H1 (cell line): ENCODE measurements around the gene MRPS30. TPM values are rescaled to one million over a fixed set of nuclear protein-coding genes. Genes with fewer than 3 reads are reported as not detected.

Experiments
- CTCF ChIA-PET: fragments of 300-600 bp; sonication (Branson Sonifier 250); formaldehyde crosslinking; loops from one replicate; lab custom pipeline; 2021; ENCODE audit not compliant: partially characterized antibody; lab: Charles Lee
- POLR2A ChIA-PET: fragments of 300-600 bp; sonication (Branson Sonifier 250); formaldehyde crosslinking; loops from one replicate; lab custom pipeline; 2021; ENCODE audit warnings: inconsistent platforms; ENCODE audit not compliant: partially characterized antibody; lab: Charles Lee
- DNase-seq, 2 experiments: peaks; one replicate each; pipeline versions ENCODE4 v3.0.0 to v3.0.0-alpha.2; 2010 to 2022; ENCODE audit warnings: low spot score in 2 of 2, low read depth in 1 of 2, mixed read lengths in 1 of 2
- FAIRE-seq: peaks from 2 replicates; lab custom pipeline; 2011; peaks lifted over from hg19 to GRCh38; lab: Jason Lieb, UNC
- H2AFZ ChIP-seq: 2 replicates; pipeline ENCODE4 v1.8.1; 2012; ENCODE audit warnings: low read length, inconsistent platforms
- H2AK5ac ChIP-seq: 2 replicates; pipeline ENCODE4 v1.6.1; 2013; ENCODE audit warnings: low read depth, low read length
- H2BK120ac ChIP-seq: replicated peaks from 2 replicates; pipeline ENCODE3; 2013; ENCODE audit warnings: low read depth, low read length, inconsistent platforms
- H2BK12ac ChIP-seq: 2 replicates; pipeline ENCODE4 v1.6.1; 2013; ENCODE audit warnings: low read depth, low read length
- H2BK15ac ChIP-seq: 2 replicates; pipeline ENCODE4 v1.6.1; 2013; ENCODE audit warnings: low read length
- H2BK20ac ChIP-seq: 2 replicates; pipeline ENCODE4 v1.6.1; 2013; ENCODE audit warnings: low read length
- H2BK5ac ChIP-seq: 2 replicates; pipeline ENCODE4 v1.6.1; 2013; ENCODE audit warnings: low read depth, low read length
- H3K14ac ChIP-seq: 2 replicates; pipeline ENCODE4 v1.6.1; 2013; ENCODE audit warnings: inconsistent platforms; ENCODE audit not compliant: insufficient read length
- H3K18ac ChIP-seq: 2 replicates; pipeline ENCODE4 v1.6.1; 2013; ENCODE audit warnings: low read length; ENCODE audit errors: extremely low read depth
- H3K23ac ChIP-seq: 2 replicates; pipeline ENCODE4 v1.6.1; 2013; ENCODE audit warnings: inconsistent platforms; ENCODE audit not compliant: insufficient read length
- H3K23me2 ChIP-seq: 2 replicates; pipeline ENCODE4 v1.6.1; 2013; ENCODE audit warnings: low read depth, low read length
- H3K27ac ChIP-seq: 2 replicates; pipeline ENCODE4 v1.6.1; 2011; ENCODE audit warnings: low read depth, low read length, inconsistent platforms
- H3K27me3 ChIP-seq, 4 experiments: replicated peaks in 1 of 4; 1 replicate in 1 of 4; 2 replicates in 3 of 4; pipeline versions ENCODE4 v1.6.1 to v1.8.1; 2011 to 2013; ENCODE audit warnings: low read length in 3 of 4, mild to moderate bottlenecking in 3 of 4, inconsistent platforms in 2 of 4, mixed read lengths in 2 of 4, moderate library complexity in 1 of 4; ENCODE audit not compliant: control insufficient read depth in 3 of 4, insufficient read depth in 3 of 4; ENCODE audit errors: extremely low read depth in 1 of 4
- H3K36me3 ChIP-seq, 4 experiments: 2 replicates each; pipeline versions ENCODE4 v1.6.1 to v1.8.1; 2011 to 2013; ENCODE audit warnings: mild to moderate bottlenecking in 4 of 4, low read length in 3 of 4, moderate library complexity in 2 of 4, control low read depth in 1 of 4, inconsistent platforms in 1 of 4; ENCODE audit not compliant: insufficient read depth in 4 of 4, control insufficient read depth in 2 of 4
- H3K4ac ChIP-seq: replicated peaks from 2 replicates; pipeline ENCODE3; 2013; ENCODE audit warnings: low read length, low read depth, mixed read lengths, inconsistent platforms; ENCODE audit not compliant: insufficient read length
- H3K4me1 ChIP-seq, 4 experiments: replicated peaks in 1 of 4; 1 replicate in 1 of 4; 2 replicates in 3 of 4; pipeline versions ENCODE4 v1.6.1 to v1.8.1; 2011 to 2013; ENCODE audit warnings: low read length in 3 of 4, inconsistent platforms in 2 of 4, mixed read lengths in 1 of 4; ENCODE audit not compliant: insufficient read depth in 4 of 4, control insufficient read depth in 3 of 4
- H3K4me2 ChIP-seq, 2 experiments: 2 replicates each; pipeline versions ENCODE4 v1.6.1 to v1.8.1; 2011 to 2013; ENCODE audit warnings: low read depth in 2 of 2, low read length in 2 of 2, control low read depth in 1 of 2, inconsistent platforms in 1 of 2, mild to moderate bottlenecking in 1 of 2; ENCODE audit not compliant: insufficient read depth in 1 of 2
- H3K4me3 ChIP-seq, 4 experiments: fragments of 200-600, 300-600 bp in 1 of 4; sonication (generic), shearing (Covaris generic), sonication (Bioruptor Twin) in 1 of 4; 2 replicates each; pipeline versions ENCODE4 v1.5.1 to v1.8.1; 2011 to 2016; ENCODE audit warnings: low read length in 4 of 4, low read depth in 3 of 4, control low read depth in 2 of 4, inconsistent platforms in 2 of 4, mild to moderate bottlenecking in 2 of 4, mixed read lengths in 1 of 4, moderate library complexity in 1 of 4; ENCODE audit not compliant: insufficient read depth in 2 of 4; ENCODE audit errors: extremely low read depth in 1 of 4
- H3K56ac ChIP-seq: replicated peaks from 2 replicates; pipeline ENCODE3; 2013; ENCODE audit warnings: low read depth, mild to moderate bottlenecking, mixed read lengths, low read length, inconsistent platforms; ENCODE audit not compliant: insufficient read length
- H3K79me1 ChIP-seq: 2 replicates; pipeline ENCODE4 v1.6.1; 2013; ENCODE audit warnings: low read depth, low read length, control low read depth
- H3K79me2 ChIP-seq, 2 experiments: 2 replicates each; pipeline versions ENCODE4 v1.6.1 to v1.8.1; 2012 to 2013; ENCODE audit warnings: low read length in 2 of 2, mild to moderate bottlenecking in 2 of 2, inconsistent platforms in 1 of 2; ENCODE audit not compliant: insufficient read depth in 2 of 2, control insufficient read depth in 1 of 2
- H3K9ac ChIP-seq, 4 experiments: replicated peaks in 1 of 4; 1 replicate in 1 of 4; 2 replicates in 3 of 4; pipeline versions ENCODE4 v1.6.1 to v1.8.1; 2011 to 2013; ENCODE audit warnings: low read depth in 3 of 4, low read length in 3 of 4, control low read depth in 2 of 4, mild to moderate bottlenecking in 2 of 4, moderate library complexity in 2 of 4, inconsistent platforms in 1 of 4; ENCODE audit errors: extremely low read depth in 1 of 4
- H3K9me3 ChIP-seq, 2 experiments: 2 replicates each; pipeline versions ENCODE4 v1.6.1 to v1.8.1; 2012 to 2013; ENCODE audit warnings: mild to moderate bottlenecking in 2 of 2, moderate library complexity in 2 of 2, control low read depth in 1 of 2, inconsistent platforms in 1 of 2, low read depth in 1 of 2, low read length in 1 of 2, mixed read lengths in 1 of 2; ENCODE audit not compliant: insufficient read depth in 2 of 2
- H4K20me1 ChIP-seq, 2 experiments: replicated peaks in 1 of 2; 2 replicates each; pipeline versions ENCODE3 to v1.8.1; 2011 to 2013; ENCODE audit warnings: inconsistent platforms in 2 of 2, low read length in 2 of 2, mild to moderate bottlenecking in 1 of 2; ENCODE audit not compliant: insufficient read depth in 2 of 2, control insufficient read depth in 1 of 2
- H4K5ac ChIP-seq: 2 replicates; pipeline ENCODE4 v1.6.1; 2013; ENCODE audit warnings: low read length, low read depth, mixed read lengths, inconsistent platforms; ENCODE audit not compliant: insufficient read length
- H4K8ac ChIP-seq: 2 replicates; pipeline ENCODE4 v1.8.0; 2013; ENCODE audit warnings: mild to moderate bottlenecking, moderate library complexity, low read length, inconsistent platforms; ENCODE audit not compliant: insufficient read depth; ENCODE audit errors: extremely low read depth
- H4K91ac ChIP-seq: replicated peaks from 2 replicates; pipeline ENCODE3; 2013; ENCODE audit warnings: low read length, mixed read lengths, inconsistent platforms; ENCODE audit not compliant: insufficient read length
- BCL11A ChIP-seq, 2 experiments: IDR thresholded peaks; one replicate each; pipeline ENCODE4 v1.6.1; 2011; ENCODE audit warnings: low read depth in 2 of 2, low read length in 2 of 2, mild to moderate bottlenecking in 2 of 2
- KDM1A ChIP-seq: fragments of 200-600, 300-600 bp; sonication (generic); IDR thresholded peaks from 2 replicates; pipeline ENCODE4 v1.7.1; 2016; ENCODE audit warnings: mild to moderate bottlenecking, low read length, borderline replicate concordance
- RXRA ChIP-seq: IDR thresholded peaks from 2 replicates; pipeline ENCODE4 v1.6.1; 2011; ENCODE audit warnings: low read depth, mild to moderate bottlenecking, low read length, moderate library complexity; ENCODE audit not compliant: insufficient read depth
- WGBS, 2 experiments: shearing (Covaris generic) in 1 of 2; methylation state at CpG; one replicate each; pipeline versions ENCODE4 v1.1.6 to v1.1.7; 2013 to 2015; ENCODE audit warnings: low lambda C conversion rate in 2 of 2, mixed read lengths in 2 of 2, inconsistent platforms in 1 of 2, low coverage in 1 of 2, missing lambda C conversion rate in 1 of 2; ENCODE audit not compliant: insufficient replicate concordance in 2 of 2, insufficient coverage in 1 of 2, insufficient read length in 1 of 2; ENCODE audit errors: extremely low coverage in 1 of 2, missing lambda C conversion rate in 1 of 2; 5-methylcytosine and 5-hydroxymethylcytosine counted together
- polyA plus RNA-seq, 7 experiments: library from polyadenylated mRNA; depleted of rRNA in 3 of 7; stranded (reverse) in 5 of 7; unstranded in 2 of 7; fragments of >200 nt in 5 of 7; fragments of 200-250 nt in 2 of 7; gene quantifications; 1 replicate in 5 of 7; 2 replicates in 1 of 7; 4 replicates in 1 of 7; pipeline versions ENCODE4 v1.2.1 to v1.2.3, GENCODE V29; 2011 to 2013; ENCODE audit warnings: missing spikeins in 2 of 7, mixed read lengths in 2 of 7
- total RNA-seq: library from RNA; stranded (reverse); fragmentation: NEBNext Ultra II Directional; extraction: Animal tissue kit (Norgen Biotek cat#: 25700); gene quantifications from 2 replicates; pipeline ENCODE4 v1.2.1, GENCODE V29; 2021
- TF ChIP-seq, protein P1 (sequence below), 3 experiments: IDR thresholded peaks; 1 replicate in 2 of 3; 2 replicates in 1 of 3; pipeline versions ENCODE4 v1.5.1 to v1.6.1; 2011; ENCODE audit warnings: low read length in 3 of 3, mild to moderate bottlenecking in 3 of 3, inconsistent platforms in 2 of 3, low read depth in 1 of 3, moderate library complexity in 1 of 3; ENCODE audit not compliant: insufficient read depth in 1 of 3; ENCODE audit errors: control extremely low read depth in 1 of 3

The MRPS30 gene
- total and polyA plus RNA-seq, 2 of the 8 experiments (the other 6 are each of a cell fraction or from before 2014, with no cell fraction given) = 61.9 to 85.2 TPM

- Histone ChIP-seq H3K23me2 (no peaks in the 10 kb centered on the region; the same call in 1 of the 2 replicates), H3K56ac (no peak overlapping the region), H2BK15ac (no peak overlapping the region), H3K9me3 (no peaks in the 10 kb centered on the region), H2BK12ac (no peak overlapping the region), H2AK5ac (no peak overlapping the region), H3K27ac (no peak overlapping the region), H3K14ac (no peak overlapping the region), H3K4ac (no peak overlapping the region), H2BK20ac (no peak overlapping the region), H2BK120ac (no peak overlapping the region), H3K9ac (peak overlapping the region in 3 of 4 experiments; percentile 71 to 100 (median 97); a peak in 6 of 7 replicates), H4K8ac (no peak overlapping the region), H3K79me2 (peaks cover 16 to 60% of the 10 kb centered on the region in 2 experiments), H3K18ac (no peak overlapping the region), H3K4me2 (peak overlapping the region; percentile 77 to 85), H2AFZ (no peak overlapping the region), H2BK5ac (no peak overlapping the region), H3K4me3 (peak overlapping the region; percentile 94 to 97 (median 95)), H4K91ac (no peak overlapping the region), H4K20me1 (peaks cover 5 to 9% of the 10 kb centered on the region in 2 experiments), H3K23ac (no peak overlapping the region), H3K4me1 (no peaks in the 10 kb centered on the region), H4K5ac (no peak overlapping the region), H3K79me1 (no peaks in the 10 kb centered on the region; the same call in 1 of the 2 replicates), H3K36me3 (peaks cover 2 to 36% (median 25%) of the 10 kb centered on the region in 4 experiments; a peak in 7 of 8 replicates), H3K27me3 (no peaks in the 10 kb centered on the region)
- TF ChIP-seq KDM1A (no peak), BCL11A (IDR thresholded peaks at IDR 0.05; ENCODE audit: low read depth in 2 of 2, low read length in 2 of 2) (no peak), RXRA (no peak)
- TF ChIP-seq, protein P1, sequence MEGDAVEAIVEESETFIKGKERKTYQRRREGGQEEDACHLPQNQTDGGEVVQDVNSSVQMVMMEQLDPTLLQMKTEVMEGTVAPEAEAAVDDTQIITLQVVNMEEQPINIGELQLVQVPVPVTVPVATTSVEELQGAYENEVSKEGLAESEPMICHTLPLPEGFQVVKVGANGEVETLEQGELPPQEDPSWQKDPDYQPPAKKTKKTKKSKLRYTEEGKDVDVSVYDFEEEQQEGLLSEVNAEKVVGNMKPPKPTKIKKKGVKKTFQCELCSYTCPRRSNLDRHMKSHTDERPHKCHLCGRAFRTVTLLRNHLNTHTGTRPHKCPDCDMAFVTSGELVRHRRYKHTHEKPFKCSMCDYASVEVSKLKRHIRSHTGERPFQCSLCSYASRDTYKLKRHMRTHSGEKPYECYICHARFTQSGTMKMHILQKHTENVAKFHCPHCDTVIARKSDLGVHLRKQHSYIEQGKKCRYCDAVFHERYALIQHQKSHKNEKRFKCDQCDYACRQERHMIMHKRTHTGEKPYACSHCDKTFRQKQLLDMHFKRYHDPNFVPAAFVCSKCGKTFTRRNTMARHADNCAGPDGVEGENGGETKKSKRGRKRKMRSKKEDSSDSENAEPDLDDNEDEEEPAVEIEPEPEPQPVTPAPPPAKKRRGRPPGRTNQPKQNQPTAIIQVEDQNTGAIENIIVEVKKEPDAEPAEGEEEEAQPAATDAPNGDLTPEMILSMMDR (IDR thresholded peaks at IDR 0.05; ENCODE audit: control extremely low read depth in 1 of 3, insufficient read depth in 1 of 3, low read depth in 1 of 3, low read length in 3 of 3) = no peak
- POLR2A ChIA-PET = interaction anchor here (0.5 to 1.8 kb wide), 3 partner anchors 13 to 219 kb away, joined by 3 to 6 read pairs (median 3); no protein-coding TSS in a partner anchor
- WGBS, 2 experiments = 4% methylated on average over 11 of the region's 11 CpGs; no CpG with 5 or more reads in 1 of the 2 experiments
- FAIRE-seq (no peak), DNase-seq (no peak)
- CTCF ChIA-PET = interaction anchor here (0.7 kb wide), 1 partner anchor 207 kb away, joined by 4 read pairs; no protein-coding TSS in a partner anchor
Observed at GRCh38 chr5:44809956-44810420, 1.2 kb downstream of the MRPS30 start.
